Endometrial microvascular endothelial cells (primary cell): ENCODE results near the gene CDIPT. TPM values are rescaled to one million over a fixed set of nuclear protein-coding genes. Genes with fewer than 3 reads are reported as not detected.
"Not testable (repeated sequence)": the region's sequence is repeated elsewhere in the genome, so short reads cannot be mapped to it uniquely, and the experiment has no call there.

Source experiments
- in situ Hi-C: cut with HindIII; loops from 2 replicates; pipeline ENCODE4 v1.10.0; 2017; ENCODE audit warnings: low sequenced_read_pairs, low pct_unique_long_range_greater_than_20kb; ENCODE audit errors: inconsistent ontology term
- total RNA-seq: library from RNA; depleted of rRNA; stranded (reverse); fragments of >200 nt; gene quantifications from one replicate; pipeline ENCODE4 v1.2.3, GENCODE V29; 2015; ENCODE audit errors: inconsistent ontology term

CDIPT gene
- total RNA-seq, 1 donor from 2014 or later, result 105 TPM

GRCh38 chr16:29842732-29843346, 20.2 kb downstream of the CDIPT start:
- in situ Hi-C loops, result no loop called here

GRCh38 chr16:29841631-29842030, 21.4 kb downstream of the CDIPT start:
- in situ Hi-C loops, result no loop called here

GRCh38 chr16:29840240-29840639, 22.8 kb downstream of the CDIPT start:
- in situ Hi-C loops, result no loop called here

GRCh38 chr16:29839822-29840221, 23.2 kb downstream of the CDIPT start:
- in situ Hi-C loops, result no loop called here

- in situ Hi-C loops, result no loop called here
Measured at GRCh38 chr16:29837841-29838240, 25.2 kb downstream of the CDIPT start.

GRCh38 chr16:29836623-29837022, 26.4 kb downstream of the CDIPT start:
- in situ Hi-C loops, result no loop called here

GRCh38 chr16:29835926-29836325, 27.1 kb downstream of the CDIPT start:
- in situ Hi-C loops, result no loop called here

- in situ Hi-C loops, result no loop called here
Measured at GRCh38 chr16:29834079-29834478, 28.9 kb downstream of the CDIPT start.

- in situ Hi-C loops, result not testable (repeated sequence)
Measured at GRCh38 chr16:29833219-29833618, 29.8 kb downstream of the CDIPT start.

- in situ Hi-C loops, result no loop called here
Measured at GRCh38 chr16:29831490-29831889, 31.5 kb downstream of the CDIPT start.

- in situ Hi-C loops, result no loop called here
Measured at GRCh38 chr16:29830774-29831173, 32.3 kb downstream of the CDIPT start.

GRCh38 chr16:29826342-29826695, 36.7 kb downstream of the CDIPT start:
- in situ Hi-C loops, result no loop called here

- in situ Hi-C loops, result no loop called here
Measured at GRCh38 chr16:29825145-29826044, 37.6 kb downstream of the CDIPT start.

- in situ Hi-C loops, result no loop called here
Measured at GRCh38 chr16:29824589-29825144, 38.4 kb downstream of the CDIPT start.

GRCh38 chr16:29821643-29822115, 41.3 kb downstream of the CDIPT start:
- in situ Hi-C loops, result no loop called here

GRCh38 chr16:29820730-29821642, 42.0 kb downstream of the CDIPT start:
- in situ Hi-C loops, result no loop called here

- in situ Hi-C loops, result no loop called here
Measured at GRCh38 chr16:29820271-29820701, 42.7 kb downstream of the CDIPT start, which contains the start of gene MVP. Gene MVP (plus strand): TSS chr16:29820462. CDS start chr16:29830550, 10,088 bp downstream.

- in situ Hi-C loops, result no loop called here
Measured at GRCh38 chr16:29819506-29819905, 43.5 kb downstream of the CDIPT start.

GRCh38 chr16:29818082-29818481, 44.9 kb downstream of the CDIPT start:
- in situ Hi-C loops, result no loop called here
